ENCODE results near the gene TMC4.
A peak's percentile ranks its signal among the peaks of the same experiment; 100 is the strongest.
"Not testable (repeated sequence)": the region's sequence is repeated elsewhere in the genome, so short reads cannot be mapped to it uniquely, and the experiment has no call there.

TMC4 gene

DNA sequence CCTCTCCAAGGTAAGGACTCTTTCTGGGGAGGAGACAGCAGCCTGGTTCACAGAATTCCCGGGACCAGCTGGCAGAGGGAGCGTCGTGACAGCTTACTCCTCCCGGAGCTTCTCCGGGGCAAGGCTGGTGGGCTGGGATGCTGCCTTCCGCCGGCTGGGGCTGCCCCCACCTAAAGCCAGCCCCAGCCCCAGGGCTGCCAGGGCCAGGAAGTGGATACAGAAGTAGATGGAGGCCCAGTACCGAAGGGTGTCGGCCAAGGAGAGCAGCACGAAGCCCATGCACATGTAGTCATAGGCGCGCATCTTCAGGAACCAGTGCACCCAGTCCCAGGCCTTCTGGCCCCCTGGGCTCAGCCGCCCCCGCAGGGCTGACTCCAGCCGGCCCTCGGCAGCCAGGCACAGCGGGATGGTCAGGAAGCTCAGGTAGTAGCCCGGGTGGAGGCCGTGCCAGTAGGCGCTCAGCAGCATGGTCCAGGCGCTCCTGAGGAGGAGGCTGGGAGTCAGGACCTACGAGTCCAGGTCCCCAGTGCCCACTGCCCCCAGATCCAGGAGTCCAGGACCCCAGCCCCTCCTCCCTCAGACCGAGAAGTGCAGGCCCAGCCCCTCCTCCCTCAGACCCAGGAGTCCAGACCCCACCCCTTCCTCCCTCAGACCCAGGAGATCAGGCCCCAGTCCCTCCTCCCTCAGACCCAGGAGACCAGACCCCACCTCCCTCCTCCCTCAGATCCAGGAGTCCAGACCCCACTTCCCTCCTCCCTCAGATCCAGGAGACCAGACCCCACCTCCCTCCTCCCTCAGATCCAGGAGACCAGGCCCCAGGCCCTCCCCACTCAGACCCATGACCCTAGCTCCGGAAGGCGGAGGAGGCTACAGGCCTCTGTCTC lies 1.2 kb upstream of the TMC4 start:
- DNase-seq: no peak

DNA sequence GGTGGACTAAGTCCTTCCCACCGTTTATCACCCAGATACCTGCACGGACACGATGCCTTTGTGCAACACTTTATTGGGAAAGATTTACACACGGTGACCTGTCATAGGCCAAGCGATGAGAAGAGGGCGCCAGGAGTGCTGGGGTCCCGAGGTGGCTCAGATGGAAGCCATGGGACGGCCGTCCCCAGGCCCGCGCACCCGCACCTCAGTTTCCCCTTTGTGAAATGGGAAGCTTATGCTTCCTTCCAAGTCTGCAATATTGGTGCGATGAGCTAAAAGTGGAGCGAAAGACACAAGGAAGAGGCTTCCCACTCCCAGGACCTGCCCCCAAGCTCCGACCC lies 369 bp upstream of the TMC4 start:
- no peak for DNase-seq

DNA sequence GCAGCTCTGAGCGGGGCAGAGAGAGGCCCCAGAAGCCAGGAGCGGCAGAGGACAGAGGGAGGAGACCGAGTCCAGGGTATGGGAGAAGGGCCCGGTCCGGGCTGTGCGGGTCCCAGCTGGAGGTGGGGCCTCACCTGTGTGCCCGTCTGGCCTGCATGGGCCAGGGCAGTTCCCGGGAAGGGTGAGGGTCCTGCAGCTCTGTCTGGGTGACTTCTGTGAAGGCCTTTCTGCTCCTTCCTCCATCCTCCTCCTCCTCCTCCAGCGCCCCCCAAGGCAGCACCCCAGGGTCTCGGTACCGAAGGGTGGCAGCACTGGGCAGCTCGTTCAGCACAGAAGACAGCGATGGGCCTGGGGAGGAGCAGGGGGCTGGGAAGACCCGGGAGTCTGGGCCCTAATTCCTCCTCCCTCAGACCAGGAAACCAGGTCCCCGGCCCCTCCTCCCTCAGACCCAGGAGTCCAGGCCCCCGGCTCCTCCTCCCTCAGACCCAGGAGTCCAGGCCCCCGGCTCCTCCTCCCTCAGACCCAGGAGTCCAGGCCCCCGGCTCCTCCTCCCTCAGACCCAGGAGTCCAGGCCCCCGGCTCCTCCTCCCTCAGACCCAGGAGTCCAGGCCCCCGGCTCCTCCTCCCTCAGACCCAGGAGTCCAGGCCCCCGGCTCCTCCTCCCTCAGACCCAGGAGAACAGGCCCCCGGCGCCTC lies 1.1 kb downstream of the TMC4 start:
- DNase-seq: not testable (repeated sequence)

DNA sequence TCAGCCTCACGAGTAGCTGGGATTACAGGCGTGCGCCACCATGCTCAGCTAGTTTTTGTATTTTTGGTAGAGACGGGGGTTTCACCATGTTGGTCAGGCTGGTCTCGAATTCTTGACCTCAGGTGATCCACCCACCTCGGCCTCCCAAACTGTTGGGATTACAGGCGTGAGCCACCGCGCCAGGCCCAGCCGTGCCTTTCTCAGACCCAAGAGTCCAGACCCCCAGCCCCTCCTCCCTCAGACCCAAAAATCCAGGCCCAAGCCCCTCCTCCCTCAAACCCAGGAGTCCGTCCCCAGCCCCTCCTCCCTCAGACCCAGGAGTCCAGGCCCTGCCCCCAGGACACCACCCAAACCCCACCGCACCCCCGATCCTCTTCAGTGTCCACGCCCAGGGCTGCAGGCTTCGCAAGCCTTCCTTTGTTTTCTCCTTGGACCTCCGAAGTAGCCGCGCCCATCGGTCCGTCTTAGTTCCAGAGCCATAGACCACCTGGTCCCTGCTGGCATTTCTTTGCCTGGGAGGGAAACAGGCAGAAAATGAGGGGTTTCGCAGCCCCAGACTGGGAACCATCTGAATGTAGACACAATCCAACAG lies 3.7 kb downstream of the TMC4 start:
- DNase-seq: no peak

DNA sequence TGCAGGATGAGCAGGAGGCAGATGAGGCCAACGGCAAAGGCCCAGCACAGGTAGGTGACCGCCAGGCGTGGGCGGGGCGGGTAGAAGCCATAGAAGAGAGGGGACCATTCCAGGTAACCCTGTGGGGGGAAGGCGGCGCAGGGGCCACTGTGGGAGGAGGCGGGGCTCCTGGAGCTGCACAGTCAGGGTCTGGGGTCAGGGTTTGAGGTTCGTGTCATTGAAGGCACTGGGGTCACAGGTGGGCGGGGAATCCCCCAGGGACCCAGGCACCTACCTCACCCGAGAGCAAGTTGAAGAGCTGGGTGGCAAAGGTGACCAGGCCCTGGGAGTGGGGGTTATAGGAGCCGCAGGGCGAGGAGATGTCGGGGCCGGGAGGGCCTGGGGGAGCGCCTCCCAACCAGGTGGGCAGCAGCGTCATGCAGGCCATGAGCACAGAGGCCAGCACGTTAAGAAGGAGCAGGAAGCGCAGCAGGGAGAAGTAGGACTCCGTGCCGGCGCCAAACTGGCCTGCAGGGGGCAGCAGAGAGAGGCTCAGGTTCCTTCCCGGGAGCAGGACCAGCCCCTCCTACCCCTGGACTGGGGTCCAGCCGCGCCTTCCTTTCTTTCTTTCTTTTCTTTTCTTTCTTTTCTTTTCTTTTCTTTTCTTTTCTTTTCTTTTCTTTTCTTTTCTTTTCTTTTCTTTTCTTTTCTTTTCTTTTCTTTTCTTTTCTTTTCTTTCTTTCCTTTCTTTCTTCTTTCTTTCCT lies 4.6 kb downstream of the TMC4 start:
- DNase-seq: peak; percentile 65 to 80

DNA sequence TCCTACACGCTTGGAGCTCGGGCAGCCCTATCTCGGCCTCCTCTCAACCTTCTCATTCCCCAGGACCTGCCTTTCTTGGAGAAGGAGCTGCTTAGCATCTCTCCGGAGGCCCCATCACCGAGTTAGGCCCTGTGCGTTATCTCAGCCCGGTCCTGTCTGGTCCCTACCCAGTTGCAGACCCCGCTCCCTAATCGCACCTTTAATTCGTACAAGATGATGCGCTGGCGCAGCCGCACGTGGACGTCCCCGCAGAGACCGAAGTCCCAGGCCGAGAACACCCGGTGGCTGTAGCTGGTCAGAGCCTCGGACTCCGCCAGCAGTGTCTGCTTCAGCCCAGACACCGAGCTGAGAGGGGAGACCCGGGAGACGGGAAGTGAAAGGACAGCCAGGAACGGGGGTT lies 7.7 kb downstream of the TMC4 start:
- DNase-seq: no peak

DNA sequence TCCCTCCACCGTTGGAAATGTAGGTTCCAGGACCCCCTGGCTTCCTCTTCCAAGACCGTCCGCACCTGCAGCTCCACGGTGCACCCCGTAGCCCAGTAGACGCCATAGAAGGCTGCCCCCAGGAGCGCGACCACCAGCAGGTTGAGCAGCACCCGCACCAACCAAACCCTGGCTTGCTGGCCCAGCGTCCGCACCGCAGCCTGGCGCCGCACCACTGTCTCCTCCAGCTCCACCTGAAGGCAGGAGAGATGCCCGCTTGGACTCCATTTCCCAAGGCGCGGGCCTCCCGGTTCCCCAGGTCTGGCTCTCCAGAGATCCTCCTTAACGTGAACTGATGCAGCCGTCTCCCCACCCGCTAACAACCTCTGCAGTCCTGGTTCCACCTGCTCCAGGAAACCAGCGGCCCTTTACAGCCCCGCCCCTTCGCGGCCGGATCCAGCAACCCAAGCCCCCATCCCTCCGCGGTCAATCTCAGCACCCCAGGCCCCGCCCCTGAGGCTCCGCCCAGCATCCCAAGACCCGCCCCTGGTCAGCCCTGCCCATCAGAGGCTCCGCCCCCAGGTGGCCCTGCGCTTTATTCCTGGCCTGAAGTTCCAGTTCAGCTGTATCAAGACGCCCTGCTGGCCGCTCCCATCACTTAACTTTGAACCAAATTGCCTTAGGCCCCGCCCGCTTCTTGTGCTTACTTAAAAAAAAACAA lies 8.4 kb downstream of the TMC4 start:
- DNase-seq: no peak

DNA sequence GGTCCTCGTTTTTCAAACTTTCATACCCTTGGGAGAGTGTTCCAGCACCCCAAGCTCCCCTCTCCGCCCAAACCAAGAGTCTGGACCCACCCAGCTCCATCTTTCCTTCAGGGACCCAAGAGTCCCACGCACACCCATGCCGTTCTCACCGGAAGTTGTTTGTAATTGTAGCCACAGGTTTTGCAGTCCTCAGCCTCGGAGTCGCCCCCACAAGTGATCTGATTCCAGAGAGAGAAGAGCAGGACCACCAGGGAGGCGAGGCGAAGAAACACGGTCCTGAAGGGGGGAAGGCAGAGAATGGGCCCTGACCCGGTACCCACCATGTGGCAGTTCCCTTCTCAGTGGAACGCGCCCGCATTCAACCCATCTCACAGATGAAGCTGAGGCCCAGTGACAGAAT lies 10.1 kb downstream of the TMC4 start:
- DNase-seq: no peak

DNA sequence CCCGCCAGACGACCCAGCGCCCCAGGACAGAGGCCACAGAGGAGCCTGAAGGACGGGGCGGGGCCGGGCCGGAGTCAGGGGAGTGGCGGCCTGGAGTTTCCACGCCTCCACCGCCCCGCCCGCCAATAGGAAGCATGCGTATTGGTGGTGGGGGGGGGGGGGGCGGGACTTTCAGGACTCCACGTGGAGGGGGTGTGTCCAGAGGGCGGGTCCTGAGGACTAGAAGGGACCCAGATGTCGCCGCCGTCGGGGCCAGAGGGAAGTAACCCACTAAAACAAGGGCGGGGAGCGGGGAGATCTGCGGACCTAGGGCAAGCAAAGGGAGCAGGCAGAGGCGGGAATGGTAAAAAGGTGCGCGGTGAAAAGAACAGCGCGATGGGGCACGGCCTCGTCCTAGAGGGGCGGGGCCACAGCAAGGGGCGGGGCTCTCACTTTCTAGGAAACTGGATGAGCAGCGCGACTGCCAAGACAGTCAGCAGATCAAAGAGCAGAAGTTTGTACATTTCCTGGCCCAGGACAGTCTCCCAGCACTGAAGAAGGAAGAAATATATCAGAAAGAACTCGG lies 10.6 kb downstream of the TMC4 start:
- DNase-seq: no peak

DNA sequence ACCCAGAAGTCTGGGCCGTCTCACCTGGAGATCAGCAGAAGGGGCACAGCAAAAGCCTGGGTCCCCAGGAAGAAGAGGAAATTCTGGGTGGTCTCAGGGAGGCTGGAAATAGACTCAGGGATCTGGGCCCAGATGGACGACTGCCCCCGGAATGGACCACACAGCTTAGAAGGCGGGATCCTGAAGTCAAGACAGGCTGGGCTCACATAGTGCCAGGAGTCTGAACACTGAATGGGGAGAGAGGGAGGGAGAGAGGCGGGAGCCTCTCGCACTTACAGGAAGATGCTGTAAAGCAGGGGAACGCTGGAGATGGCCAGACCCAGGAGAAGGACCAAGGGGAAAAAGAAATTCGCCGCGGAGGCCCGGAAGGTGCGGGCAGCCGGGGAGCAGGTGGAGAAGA lies 12.1 kb downstream of the TMC4 start:
- no peak for DNase-seq

DNA sequence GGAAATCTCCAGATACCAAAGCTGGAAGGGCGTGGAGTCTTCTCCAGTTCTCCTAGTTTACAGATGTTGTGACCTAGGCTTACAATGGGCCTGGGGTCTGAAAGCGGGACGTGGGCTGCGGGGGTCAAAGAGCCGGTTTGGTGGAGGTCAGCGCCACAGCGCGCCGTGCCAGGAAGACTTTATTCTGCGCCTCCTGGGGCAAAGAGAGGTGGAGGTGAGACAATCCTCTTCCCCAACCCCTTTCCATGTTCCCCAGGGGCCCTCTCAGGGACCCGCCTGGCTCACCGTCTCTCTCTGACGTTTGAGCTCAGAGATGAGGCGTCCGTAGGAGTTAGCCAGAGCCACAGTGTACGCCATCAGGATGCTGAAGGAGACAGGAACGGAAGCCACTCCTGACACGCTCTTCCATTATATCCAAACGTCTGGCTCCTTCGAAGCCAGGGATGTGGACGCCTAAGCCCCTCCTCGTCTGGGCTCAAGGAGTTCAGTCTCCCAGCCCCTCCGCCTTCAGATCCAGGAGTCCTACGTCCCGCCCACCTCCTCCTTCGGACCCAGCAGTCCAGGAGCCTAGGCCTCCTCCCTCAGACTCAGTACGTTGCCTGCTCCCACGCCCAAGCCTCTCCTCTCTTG lies 12.7 kb downstream of the TMC4 start:
- peak; percentile 51 to 55 for DNase-seq

DNA sequence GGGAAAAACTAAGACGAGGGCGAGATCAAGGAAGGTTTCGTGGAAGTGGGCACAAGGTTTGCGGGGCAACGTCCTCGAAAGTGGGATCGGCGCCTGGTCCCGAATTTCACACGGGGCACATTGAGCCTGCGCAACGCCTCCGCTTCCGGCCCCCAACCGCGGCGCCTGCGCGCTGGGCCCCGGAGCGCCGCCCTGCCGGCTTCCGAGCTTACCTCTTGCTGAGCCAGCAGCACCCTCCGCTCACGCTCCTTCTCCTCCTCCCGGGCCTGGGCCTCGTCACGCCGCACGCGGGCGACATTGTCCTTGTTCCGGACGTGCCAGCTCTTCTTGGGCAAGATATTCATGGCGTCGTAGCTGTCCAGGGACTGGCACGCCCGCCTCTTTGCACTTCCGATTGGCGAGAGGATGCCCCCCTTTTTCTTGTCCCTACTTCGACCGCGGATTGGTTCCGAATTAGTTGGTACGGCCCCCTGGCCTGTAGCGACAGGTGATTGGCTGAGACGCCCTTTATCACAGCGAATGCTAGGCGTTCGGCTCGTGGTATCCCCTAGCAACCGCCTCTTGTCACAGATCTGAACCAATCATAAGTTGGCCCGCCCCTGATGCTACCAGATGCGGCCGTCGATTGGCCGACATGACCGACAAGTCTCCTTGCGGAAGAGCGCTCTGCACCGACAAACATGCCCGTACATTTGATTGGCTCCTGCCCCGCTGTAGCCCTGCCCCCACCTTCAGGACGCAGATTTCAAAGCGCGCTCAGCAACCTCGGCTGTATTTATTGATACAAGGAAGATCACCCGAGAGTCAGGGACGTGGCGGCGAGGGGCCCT lies 13.4 kb downstream of the TMC4 start, which contains the start of gene LENG1:
Gene LENG1 (minus strand): TSS at position 370 of the 830 bp plus-strand sequence. CDS start 26 bp downstream, at position 344.
- peak; percentile 99 to 100 for DNase-seq

DNA sequence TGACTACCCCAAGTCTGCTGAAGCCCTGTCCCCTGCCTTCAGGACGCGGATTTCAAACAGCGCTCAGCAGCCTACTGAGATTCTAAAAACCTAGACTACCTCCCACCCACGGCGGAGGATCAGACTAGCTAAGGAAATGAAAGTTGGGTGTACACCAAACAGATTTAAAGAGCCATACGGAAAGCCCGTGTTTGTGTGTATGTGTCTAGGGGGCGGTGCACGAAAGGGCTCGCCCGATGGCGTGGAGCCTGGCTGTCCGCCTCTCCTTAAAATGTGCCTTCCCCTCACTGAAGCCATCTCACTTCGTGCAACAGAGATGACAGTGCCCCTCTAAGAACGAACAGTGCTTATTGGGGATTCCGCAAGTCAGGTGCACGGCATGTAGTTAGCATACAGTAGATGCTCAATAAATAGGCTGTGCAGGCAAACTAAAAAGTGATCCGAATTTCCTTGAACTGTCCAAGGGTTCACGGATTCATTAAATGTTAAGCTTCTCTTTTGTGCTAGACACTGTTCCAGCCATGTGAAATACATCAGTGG lies 14.1 kb downstream of the TMC4 start:
- DNase-seq: no peak

DNA sequence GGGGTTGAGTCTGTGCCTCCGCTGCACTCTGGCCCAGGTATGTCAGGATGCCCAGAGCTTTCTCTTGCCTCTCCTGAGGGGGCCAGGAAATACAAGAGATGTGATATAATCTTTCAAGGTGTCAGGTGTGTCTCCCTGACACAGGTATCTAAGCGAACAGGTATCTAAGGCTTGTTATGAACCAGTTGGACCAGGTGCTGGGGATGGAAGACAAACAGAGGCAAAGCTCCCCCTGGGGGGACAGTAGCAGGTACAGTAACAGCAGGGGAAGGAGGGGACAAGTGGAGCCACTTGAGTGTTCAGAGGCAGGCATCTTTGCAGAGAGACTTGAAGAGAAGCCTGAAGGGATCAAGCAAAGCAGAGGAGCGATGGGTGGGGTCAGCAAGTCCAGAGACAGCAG lies 16.0 kb downstream of the TMC4 start:
- DNase-seq: no peak

DNA sequence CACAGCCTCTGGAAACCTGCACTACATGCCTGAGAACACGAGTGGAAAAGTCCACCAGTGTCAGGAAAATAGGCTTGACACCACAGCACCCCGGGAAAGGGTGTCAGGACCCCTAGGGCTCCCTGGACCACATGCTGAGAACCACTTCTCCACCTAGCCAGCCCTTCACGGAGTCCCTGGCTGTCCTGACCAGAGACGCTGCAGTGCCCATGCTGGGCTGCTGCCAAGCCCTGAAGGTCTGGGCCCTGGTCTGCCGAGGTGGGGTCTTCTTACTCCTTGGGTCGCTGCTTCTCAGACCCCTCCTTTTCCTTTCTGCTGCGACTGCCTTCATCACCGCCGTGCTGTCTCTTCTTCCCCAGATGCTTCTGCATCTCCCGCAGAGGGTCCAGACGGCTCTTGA lies 16.5 kb downstream of the TMC4 start:
- no peak for DNase-seq

DNA sequence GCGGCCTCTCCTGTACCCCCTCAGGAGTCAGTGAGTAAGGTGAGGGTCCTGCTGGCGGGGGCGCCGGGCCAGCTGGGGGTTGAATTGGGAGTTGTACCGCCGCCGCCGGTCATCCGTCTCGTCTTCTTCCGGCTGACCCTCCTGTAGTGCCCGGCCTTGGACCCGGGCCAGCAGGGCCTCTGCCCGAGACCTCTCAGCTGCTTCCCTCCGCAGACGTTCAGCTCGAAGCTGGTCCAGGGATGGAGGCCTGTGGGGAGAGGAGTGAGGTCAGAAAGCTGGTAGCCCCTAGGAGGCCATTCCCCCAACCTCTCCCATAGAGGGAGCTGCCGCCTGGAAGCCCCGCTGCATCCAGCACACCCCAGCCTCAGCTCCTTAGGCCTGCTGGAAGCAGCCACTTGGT lies 17.3 kb downstream of the TMC4 start:
- no peak for DNase-seq

DNA sequence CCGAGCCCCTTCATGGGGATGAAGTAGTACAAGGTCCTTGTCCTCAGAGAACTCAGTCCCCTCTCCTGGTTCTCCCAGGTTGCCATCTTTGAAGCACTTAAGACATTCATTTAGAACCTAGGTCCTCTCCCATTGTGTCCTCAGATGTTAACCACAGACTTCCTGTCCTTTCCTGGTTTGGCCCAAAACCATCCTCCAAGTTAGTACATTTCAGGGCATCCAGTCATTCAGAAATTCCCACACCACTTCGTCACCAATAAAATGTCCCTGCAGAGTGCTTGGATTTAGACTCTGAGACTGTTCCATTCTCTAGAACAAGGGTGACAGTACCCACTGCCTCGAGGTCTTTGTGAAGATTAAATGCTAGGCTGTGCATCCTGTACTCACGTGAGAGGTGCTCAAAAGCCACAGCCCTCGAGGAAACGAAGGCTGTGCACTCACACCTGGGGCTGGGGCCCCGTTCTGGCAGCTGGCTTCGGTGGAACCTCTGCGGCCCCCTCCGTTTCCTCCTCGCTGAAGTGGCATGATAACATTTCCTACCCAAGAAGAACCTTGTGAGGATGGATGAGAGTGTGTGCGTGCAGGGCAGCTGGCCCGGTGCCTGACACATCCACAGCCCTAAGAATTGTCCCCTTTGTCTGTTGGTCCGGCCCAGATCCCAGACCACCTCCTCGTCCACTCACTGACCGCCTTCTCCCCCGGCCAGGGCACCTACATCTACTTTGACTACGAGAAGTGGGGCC lies 18.2 kb downstream of the TMC4 start:
- DNase-seq: no peak

DNA sequence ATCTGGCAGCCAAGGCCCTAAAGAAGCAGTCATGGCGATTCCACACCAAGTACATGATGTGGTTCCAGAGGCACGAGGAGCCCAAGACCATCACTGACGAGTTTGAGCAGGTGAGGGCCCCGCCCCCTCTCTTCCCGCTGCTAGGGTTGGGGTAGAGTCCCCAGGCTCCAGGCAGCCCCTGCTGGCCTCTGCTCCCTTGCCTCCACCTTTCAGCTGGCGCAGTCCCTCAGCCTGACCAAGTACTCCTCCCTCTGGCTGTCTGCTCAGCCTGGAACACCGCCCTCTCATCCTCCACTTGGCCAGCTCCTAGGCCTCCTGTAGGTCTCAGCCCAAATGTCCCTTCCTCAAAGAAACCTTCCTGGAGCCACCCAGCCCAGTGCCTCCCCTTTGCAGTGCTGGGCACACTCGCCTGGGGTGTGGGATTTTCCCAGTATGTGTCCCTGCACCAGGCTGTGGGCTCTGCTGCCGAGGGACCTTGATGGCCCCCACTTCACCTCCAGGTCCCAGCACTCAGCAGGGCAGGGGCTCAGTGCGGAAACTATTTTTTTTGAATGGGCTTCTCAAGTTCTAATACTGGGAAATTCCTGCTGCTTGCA lies 19.1 kb downstream of the TMC4 start:
- no peak for DNase-seq

DNA sequence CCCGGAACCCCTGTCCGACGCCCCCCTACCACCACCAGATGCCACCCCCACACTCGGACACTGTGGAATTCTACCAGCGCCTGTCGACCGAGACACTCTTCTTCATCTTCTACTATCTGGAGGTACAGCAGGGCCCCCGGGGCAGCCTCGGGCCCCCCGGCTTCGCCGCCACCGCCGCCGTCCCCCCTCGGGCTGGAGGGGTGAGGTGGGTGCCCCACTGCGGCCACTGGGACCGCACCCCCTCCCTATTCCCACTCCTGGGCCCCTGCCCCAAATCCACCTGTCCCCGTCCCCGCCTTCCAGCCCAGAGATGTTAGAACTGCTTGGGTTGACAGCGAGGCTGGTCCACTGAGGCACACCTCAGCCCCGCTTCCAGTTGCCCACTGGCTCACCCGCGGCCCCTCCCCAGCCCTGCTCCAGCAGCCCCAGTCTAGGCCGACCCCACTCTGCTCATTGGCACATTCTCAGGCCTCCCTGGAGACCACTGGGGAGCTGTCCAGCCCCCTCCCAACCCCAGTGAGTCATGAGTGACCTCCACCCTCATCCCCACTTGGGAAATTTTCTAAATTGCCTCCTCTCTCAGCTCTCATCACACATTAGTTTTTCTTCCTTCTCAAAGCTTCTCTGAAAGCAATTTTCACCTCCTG lies 20.0 kb downstream of the TMC4 start:
- no peak for DNase-seq

All from NCI-H524 (cell line).